Activated CD8-positive, alpha-beta memory T cell treated with anti-CD3 and anti-CD28 coated beads, Interleukin-2, amount 50 U/mL, for 48 hours (primary cell): ENCODE results near the gene RSRC1.
"Not testable (repeated sequence)": the region's sequence is repeated elsewhere in the genome, so short reads cannot be mapped to it uniquely, and the experiment has no call there.

ENCODE experiments used
- DNase-seq: peaks from one replicate; pipeline ENCODE4 v3.0.0-alpha.2; 2020

Gene RSRC1

DNA sequence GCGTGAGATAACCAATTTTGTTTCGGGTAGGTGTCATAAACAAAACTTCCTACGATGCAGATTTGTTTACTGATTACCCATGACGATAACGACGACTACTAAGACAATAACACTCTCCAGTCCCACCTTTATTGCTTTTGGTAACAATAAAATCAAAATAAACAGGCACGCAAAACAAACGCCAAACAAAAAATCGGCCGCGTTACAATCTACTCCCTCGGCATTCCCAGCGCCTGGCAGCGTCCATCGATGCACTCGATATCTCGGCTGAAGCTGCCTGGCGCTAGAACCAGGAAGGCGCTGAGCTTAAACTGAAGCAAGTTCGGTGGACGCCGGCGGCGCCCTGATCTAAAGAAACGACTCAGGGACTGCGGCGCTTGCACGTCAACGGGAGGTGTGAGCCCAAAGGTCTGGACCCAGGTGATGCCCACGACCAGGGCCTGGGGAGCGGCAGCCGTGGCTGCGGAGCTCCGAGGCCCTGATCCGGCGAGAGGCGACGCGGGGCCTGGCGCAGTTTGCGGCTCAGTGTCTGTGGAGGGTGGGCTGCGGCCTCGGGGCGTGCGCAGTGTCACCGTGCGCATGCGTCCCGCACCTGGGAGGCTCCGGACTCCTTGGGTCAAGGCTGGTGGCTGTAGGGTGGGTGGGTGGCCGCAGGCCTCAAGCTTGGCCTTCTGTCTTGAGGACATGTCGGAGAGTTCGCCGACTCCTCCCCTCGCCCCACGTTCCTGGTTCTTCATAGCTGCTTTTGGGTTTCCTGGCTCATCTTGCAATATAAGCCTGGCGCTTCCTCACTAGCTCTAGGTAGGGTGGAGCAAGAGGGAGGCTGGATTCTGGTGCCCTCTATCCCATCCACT, at the start of gene RSRC1:
Gene RSRC1, plus strand, starts transcription at position 286 of the 854 bp plus-strand sequence. CDS start 12,016 bp downstream, outside the sequence.
- peak; percentile 85 for DNase-seq

DNA sequence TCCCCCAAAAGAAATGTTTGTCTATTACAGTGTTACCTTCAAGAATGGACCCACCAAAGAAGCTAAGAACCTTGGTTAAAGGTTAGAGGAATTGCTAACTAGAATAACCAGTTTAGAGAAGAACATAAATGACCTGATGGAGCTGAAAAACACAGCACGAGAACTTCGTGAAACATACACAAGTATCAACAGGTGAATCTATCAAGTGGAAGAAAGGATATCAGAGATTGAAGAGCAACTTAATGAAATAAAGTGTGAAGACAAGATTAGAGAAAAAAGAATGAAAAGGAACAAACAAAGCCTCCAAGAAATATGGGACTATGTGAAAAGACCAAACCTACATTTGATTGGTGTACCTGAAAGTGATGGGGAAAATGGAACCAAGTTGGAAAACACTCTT, 44.3 kb upstream of the RSRC1 start:
- not testable (repeated sequence) for DNase-seq

DNA sequence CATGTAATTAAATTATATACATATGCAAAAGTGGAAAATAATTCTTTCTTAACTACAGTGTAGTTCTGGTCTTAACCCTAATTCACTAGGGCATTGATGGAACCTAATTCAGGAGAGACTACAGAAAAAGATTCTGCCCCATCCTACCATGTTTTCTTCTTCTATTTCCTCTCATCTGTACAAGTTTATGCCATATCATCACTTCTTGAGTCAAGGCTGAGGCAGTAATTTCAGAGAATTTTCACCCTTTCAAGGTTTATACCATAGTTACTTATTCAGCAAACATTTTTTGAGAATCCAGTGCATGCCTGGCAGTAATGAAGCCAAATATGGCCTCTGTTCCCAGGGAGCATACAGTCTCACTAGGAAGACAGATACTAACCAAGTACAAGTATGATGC, 37.1 kb upstream of the RSRC1 start:
- DNase-seq = no peak

DNA sequence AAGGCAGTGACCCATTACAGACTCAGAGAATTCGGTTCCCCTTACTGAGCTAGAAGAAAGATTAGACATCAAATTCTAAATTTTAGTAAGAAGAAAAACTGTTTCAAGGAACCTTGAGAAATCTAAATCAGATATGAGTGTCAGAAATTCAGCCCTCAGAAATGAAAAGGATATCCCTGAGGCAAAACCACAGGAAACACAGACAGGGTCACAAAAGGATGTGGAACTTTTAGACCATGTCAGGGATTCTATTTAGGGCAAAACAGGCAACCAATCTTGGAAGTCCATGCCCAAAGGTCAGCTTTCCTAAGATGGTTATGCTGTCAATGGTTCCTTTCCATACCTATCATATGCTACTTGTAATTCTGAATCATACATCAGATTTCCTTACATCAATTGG, 35.3 kb upstream of the RSRC1 start:
- no peak for DNase-seq

DNA sequence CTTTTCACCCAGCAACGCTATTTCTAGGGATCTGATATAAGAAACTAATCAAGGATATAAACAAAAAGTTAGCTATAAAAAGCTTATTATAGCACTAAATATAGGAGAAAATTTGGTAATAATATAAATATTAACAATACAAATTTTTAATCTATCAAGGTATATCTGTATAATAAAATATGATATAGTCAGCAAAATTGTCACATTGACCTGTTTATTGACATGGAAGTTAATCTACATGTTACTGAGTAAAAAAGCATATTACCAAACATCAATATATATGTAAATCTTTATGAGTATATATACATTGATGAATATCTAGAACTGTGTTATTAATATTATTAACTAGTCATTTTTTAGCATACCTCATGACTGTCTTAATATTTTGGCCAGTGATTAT, 30.3 kb upstream of the RSRC1 start:
- DNase-seq = no peak

GRCh38 chr3:158084651-158085050, 25.2 kb upstream of the RSRC1 start:
- no peak for DNase-seq

- no peak for DNase-seq
Measured at GRCh38 chr3:158085358-158085757, 24.5 kb upstream of the RSRC1 start.

DNA sequence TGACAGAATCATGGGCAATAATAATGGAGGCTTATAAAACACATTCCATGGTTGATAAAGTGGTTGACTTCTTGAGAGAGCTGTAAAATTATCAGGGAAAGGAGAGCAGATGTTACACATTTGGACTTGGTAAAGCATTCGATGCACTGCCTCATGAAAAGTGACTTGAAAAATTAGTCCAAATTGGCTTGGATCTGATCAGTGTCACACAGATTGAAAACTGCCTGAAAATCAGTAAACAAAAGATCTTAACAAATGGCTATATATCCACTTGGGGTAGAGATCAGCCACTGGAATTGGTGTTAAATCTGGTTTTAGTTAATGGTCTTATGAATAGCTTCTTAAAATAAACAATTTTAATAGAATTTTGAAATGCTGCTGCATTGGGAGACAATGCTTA, 24.0 kb upstream of the RSRC1 start:
- no peak for DNase-seq

DNA sequence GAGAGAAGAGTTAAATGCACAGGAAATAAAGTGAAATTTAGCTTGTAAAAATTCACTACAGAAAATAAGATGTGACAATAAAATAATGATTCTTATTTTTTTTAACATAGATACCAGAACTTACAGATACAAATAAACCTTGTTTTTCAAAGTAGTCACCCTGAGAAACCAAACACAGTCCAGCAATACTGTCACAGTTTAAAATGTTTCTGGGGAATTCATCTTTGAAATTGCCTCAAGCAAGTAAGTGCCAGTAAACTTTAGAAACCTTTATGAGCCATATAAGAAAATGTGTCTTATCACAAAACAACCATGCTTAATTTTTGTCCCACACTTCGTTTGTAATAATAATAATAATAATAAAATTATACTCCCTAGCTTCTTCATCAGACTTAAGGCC, 23.5 kb upstream of the RSRC1 start:
- no peak for DNase-seq

GRCh38 chr3:158086776-158087175, 23.1 kb upstream of the RSRC1 start:
- DNase-seq = no peak

DNA sequence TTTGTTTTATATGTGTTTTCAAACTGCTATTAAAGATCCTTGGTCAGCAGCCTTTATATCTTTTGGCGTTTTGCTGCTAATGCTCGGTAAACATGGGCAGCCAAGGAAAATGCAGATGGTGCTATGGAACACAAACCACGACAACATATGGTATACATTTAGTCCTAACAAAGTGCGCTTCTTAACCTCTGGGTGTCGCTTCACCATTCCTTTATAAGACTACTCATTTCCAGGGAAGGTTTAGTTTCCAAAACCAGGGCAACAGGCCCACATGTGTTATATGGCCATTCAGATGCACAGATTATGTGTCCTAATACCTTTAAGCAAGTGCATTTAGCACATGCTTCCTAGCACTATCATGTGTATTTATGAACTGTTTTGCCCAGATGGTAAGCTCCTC, 18.4 kb upstream of the RSRC1 start:
- DNase-seq = no peak

GRCh38 chr3:158093526-158093925, 16.4 kb upstream of the RSRC1 start:
- DNase-seq = no peak

DNA sequence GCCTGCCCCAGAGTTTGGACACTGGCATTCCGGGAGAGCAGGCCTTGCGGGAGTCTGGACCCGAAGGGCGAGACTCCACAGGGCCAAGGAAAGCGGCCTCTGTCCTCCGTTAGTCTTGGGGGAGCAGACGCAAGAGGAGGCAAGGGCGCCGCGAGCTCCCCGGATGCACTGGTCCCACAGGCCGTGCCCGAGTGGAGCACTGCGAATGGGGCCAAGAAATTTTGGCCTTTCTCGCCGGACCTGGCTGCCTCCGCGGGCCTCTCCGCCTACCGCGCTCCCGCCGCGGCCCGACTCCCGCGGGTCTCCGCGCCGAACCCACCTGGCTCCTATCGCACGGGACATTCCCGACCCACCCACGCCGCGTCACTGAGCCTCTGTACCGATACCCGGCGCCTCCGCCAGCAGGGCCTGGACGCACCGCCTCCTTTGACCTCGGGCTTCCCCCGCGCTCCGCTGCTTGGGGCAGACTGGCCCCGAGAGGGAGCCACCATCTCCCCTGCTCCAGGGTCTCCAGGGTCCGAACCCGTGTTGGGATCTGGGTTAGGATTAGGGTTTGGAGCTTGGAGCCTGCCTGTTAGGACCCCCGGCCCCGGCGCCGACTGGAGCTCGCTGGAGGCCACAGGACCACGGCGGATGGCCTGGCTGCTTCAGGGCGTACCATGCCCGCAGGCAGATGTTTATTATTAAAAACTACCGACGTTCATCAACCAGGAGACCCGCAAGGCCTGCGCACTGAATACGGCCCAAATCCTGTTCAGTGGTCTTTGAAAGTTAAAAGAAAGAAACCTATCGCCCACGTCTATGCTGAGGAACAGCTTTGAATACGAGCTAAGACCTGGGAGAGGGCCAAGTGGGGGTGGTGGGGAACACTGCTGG, 15.4 kb upstream of the RSRC1 start:
- no peak for DNase-seq

GRCh38 chr3:158095111-158095813, 14.6 kb upstream of the RSRC1 start:
- no peak for DNase-seq

DNA sequence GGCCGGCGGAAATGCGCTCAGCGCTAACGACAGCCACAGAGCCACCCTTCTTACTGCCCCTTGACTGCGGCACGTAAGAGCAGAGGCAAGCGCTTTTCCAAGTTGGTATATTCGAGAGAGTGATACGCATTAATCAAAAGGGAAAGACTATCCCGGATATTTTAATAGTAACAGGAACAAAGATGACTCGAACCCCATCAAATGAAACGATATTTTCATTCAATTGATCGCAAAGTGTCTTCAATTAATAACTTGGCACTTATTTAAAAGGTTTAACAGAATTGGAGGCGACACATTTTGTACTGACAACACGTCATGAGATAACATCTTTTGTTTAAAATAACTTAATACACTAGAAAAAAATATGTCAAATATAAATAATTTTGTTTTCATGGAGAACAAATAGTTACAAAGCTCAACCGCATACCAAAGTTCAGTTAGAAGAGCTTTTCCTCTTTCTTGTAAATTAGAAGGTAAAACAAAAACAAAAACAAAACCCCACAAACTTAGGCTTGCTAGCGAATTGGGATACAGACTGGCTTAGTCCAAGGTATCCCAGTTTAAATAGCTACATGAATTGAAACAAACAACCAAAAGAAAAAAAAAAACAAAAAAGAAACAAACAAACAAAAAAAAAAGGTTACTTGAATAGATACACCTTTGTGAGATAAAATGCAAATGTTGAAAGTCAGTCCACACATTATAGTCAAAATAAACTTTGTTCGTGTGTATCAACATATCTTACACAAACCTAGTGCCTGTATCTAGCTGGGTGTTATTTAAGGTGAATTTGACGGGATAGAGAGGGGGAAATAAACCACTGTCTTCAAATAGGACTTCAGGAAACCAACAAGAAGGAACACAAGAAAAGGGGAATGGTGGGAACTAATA, 13.8 kb upstream of the RSRC1 start:
- DNase-seq = no peak

GRCh38 chr3:158097081-158097592, 12.8 kb upstream of the RSRC1 start:
- DNase-seq = no peak

DNA sequence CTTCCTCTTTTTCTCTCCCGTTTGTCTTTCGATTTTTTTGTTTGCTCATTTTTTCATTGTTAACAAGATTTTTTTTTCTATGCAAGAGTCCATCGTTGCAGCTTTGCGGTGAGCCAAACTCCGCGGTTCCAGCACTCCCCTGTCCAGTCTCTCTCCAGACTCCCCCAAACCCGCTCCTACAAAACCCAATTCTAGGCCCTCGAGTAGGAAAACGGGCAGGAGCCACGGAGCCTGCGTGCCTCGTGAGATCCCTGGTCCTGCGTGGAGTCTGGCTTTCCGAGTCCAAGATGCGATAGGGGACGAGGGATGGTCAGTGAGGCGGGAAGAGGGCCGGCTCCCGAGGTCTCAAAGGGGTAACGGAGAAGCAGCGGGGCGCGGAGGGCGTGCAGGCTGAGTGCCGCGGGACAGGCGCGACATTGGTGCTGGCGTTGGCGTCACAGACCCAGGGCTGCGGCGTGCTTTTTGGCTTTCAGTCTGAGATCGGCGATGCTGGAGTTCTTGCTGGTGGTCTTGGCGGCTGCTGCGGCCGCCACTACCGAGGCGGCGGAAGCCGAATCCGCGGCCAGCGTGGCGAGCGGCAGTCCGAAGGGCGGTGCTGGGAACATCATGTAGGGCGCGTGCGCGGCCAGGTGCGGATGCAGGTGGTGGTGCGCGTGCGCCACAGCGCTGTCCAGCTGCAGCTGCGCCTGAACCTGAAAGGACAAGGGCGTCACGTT, 12.1 kb upstream of the RSRC1 start:
- peak; percentile 84 for DNase-seq

- DNase-seq = no peak
Measured at GRCh38 chr3:158098309-158098639, 11.6 kb upstream of the RSRC1 start.

GRCh38 chr3:158098834-158099424, 11.0 kb upstream of the RSRC1 start:
- DNase-seq = no peak

DNA sequence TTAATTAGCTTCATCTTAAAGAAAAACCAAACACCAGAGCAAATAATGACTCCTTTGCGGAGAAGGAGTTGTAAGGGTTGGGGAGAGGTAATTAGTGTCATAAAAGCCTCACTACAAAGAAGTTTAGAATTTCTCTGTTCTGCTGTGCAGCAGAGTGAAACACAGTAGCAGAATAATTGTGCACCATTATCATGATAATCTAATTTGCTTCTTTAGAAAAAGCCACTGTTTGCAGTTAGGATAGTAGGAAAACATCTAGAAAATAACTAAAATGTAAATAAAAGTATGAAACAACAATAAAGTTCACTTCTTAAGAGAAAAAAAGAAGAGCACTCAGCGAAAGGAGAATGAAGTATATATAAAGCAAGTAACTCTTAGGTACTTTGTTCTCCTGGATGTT, 9.2 kb upstream of the RSRC1 start:
- no peak for DNase-seq
